Cortex of kidney (tissue), 1 donor: ENCODE data around the gene PCDHB1.
"Not testable (repeated sequence)": the region's sequence is repeated elsewhere in the genome, so short reads cannot be mapped to it uniquely, and the experiment has no call there.

Source experiments
- DNase-seq: peaks from one replicate; lab custom pipeline; 2025; lab: John Stamatoyannopoulos, UW

The PCDHB1 gene

GRCh38 chr5:141084487-141084989 lies 33.4 kb downstream of the PCDHB1 start:
- no peak for DNase-seq

- no peak for DNase-seq
Measured at GRCh38 chr5:141094481-141095262, 43.5 kb downstream of the PCDHB1 start, which contains the start of gene PCDHB2. TSS of gene PCDHB2 (plus strand) at chr5:141094615. CDS start at chr5:141094791, 176 bp downstream.

GRCh38 chr5:141095263-141095641 lies 44.1 kb downstream of the PCDHB1 start:
- no peak for DNase-seq

- not testable (repeated sequence) for DNase-seq
Measured at GRCh38 chr5:141096181-141096580, 45.0 kb downstream of the PCDHB1 start.

GRCh38 chr5:141096586-141096985 lies 45.4 kb downstream of the PCDHB1 start:
- not testable (repeated sequence) for DNase-seq

- no peak for DNase-seq
Measured at GRCh38 chr5:141100243-141100805, 49.1 kb downstream of the PCDHB1 start, which contains the start of gene PCDHB3. TSS of gene PCDHB3 (plus strand) at chr5:141100473. CDS start at chr5:141100650, 177 bp downstream.

- DNase-seq = no peak
Measured at GRCh38 chr5:141101059-141101458, 49.9 kb downstream of the PCDHB1 start.

GRCh38 chr5:141102070-141102469 lies 50.9 kb downstream of the PCDHB1 start:
- not testable (repeated sequence) for DNase-seq

- not testable (repeated sequence) for DNase-seq
Measured at GRCh38 chr5:141102471-141102870, 51.3 kb downstream of the PCDHB1 start.

- DNase-seq = no peak
Measured at GRCh38 chr5:141105350-141105749, 54.2 kb downstream of the PCDHB1 start.
